HG03342 (cell line): Measurements from ENCODE around the gene OPN1LW.
"Not testable (repeated sequence)": the region's sequence is repeated elsewhere in the genome, so short reads cannot be mapped to it uniquely, and the experiment has no call there.

ENCODE experiments used
- ATAC-seq: cut with Tn5 transposase; IDR thresholded peaks from one replicate; pipeline ENCODE4 v1.9.1; 2021; ENCODE audit warnings: mild to moderate bottlenecking, moderate library complexity; ENCODE audit not compliant: unreplicated experiment

The OPN1LW gene

DNA sequence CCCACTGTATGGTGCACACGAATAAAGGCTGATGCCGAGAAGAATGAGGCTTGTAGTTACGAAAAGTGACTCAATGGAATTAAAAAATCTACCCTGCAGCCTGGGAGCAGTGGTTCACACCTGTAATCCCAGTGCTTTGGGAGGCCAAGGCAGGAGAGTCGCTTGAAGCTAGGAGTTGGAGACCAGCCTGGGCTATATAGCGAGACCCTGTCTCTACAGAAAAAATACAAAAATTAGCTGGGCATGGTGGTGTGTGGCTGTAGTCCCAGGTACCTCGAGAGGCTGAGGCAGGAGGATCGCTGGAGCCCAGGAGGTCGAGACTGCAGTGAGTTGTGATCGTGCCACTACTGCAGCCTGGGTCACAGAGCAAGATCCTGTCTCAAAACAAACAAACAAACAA lies 11.7 kb upstream of the OPN1LW start:
- no peak for ATAC-seq

DNA sequence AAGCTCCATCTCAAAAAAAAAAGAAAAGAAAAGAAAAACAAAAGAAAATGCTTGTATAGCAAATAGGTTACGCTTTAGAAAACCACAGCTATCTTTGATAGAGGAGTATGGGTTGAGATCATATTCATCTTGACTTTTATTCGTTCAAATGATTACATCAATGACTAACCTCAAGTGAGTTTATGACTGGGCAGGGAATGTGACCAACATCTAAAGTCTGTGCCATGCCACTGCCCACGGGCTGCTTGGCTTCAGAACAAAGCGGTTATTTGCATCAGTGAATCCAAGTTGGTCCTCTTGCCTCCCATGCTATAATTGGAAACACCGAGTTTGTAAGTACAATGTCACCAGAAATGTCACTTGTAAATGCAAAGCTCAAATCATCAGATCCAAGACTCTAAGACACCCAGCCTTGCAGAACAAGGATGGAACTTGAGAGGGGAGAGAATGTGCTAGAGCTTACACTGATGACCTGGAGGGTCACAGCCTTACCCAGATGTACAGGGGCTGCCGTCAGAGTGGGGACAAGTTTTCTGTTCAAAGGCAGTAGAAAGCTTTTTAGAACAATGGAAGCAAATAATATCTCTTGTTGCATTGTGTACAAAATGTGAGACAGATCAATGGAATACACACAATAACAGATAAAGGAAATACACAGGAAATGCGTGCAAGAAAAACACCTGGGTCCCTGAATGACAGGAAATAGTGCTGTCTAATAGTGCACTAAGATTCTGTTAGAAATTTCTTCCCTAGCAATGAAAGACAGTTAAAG lies 8.4 kb upstream of the OPN1LW start:
- no peak for ATAC-seq

DNA sequence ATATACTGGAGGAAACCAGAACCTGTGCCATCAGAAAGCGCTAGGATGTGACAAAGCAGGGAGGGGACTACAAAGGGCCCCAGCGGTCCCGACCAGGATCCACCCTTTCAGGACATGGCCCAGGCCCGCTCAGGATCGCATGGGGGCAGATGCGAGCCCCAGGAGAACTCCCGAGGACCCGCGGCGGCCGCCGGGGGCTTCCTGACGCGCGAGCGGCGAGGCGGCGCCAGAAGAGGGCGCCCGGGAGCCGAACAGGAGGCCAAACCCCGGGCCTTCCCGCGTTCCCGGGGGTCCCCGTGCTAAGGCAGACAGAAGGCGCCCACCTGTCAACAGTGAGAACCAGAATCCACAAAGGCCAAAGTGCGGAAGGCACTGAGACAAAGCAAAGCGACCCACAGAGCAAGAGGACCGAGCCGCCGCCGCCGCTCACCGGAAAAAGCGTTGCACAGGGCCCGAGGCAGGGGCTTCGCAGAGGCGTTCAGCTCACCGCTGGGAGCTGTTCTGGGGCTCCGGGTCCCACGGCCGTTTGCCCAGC lies 7.3 kb upstream of the OPN1LW start:
- peak; percentile 62 for ATAC-seq

DNA sequence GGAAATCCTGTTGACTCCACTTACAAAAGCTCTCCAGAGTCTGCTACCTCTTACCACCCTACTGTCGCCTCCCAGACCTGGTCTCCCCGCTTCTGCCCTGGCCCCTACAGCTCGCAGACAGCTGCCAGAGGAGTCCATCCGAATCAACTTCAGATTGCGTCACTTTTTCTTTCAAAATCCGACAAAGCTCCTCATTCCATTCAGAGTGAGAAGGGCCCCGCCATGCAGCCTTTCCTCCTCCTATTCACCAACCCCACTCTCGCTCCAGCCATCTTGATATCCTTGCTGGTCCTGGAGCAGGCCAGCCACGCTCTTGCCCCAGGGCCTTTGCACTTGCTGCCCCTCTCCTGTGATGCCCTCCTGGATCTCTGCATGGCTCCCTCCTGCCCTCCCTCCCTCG lies 5.2 kb upstream of the OPN1LW start:
- no peak for ATAC-seq

GRCh38 chrX:154140206-154140605 lies 3.8 kb upstream of the OPN1LW start:
- ATAC-seq = no peak

DNA sequence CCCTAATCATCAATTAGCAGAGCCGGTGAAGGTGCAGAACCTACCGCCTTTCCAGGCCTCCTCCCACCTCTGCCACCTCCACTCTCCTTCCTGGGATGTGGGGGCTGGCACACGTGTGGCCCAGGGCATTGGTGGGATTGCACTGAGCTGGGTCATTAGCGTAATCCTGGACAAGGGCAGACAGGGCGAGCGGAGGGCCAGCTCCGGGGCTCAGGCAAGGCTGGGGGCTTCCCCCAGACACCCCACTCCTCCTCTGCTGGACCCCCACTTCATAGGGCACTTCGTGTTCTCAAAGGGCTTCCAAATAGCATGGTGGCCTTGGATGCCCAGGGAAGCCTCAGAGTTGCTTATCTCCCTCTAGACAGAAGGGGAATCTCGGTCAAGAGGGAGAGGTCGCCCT lies 3.3 kb upstream of the OPN1LW start:
- no peak for ATAC-seq

DNA sequence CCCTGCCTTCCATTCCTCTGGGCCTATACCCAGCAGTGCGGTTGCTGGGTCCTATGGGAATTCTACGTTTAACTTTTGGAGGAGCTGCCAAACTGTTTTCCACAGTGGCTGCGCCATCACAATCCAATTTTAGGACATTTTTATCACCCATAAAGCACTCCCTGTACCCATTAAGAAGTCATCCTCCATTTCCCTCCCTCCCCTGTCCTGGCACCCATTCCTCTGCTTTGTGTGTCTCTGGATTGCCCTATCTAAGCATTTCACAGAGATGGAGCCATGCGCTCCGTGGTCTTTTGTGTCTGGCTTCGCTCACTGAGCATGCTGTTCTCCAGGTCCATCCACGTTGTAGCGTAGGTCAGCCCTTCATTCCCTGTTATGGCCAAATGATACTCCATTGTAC lies 1.7 kb upstream of the OPN1LW start:
- no peak for ATAC-seq

DNA sequence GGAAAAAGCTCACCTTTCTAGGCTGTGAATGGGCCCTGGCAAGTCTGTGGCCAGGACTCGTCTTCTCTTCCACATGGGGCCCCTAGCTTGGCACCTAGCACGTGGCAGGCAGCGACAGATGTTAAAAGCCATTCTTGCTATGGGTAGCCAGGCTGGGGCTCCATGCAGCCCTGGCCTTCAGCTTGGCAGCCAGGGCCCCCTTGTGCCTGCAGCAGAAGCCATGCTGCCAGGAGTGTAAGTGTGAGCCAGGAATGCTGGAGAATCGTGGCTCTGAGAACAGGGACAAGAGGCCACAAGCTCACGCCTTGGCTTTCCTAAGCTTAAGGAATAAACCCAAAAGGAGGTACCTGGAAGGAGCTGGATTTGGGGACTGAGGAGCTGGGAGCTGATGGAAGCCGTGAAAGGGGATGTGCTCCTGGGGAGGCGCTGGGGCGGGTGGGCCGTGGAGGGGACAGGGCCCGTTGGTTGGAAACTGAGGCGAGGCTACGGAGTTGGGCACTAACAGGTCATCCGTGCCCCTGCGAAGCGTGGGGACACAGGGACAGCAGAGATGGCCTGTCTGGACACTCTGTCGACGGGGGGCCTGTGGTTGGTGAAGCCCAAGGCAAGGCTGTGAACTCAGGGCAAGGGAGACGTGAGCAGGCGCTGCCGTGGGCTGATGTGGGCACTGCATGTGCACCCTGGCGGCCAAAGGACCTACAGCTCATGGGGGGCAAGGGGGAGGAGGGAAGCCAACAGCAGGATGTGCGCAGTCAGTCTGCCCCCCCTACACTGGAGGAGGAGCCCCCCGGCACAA lies 895 bp upstream of the OPN1LW start:
- ATAC-seq = no peak

DNA sequence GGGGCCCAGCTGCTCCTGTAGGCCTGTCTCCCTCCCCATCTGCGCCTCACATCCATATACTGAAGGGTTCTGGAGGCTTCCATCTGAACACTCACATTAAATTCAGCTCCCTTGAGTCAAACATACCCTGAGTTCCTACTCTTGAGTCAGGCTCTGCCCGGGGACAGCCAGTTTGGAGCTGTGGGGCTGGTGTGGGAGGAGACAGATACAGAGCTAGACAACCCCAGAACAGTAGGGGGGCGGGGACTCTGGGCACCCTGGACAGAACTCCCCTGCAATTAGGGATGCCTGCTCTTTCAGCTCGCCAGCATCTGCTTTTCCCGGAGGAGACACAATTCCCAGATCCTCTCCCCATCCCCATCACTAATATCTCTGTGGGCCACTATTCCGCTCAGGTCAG lies 7.0 kb downstream of the OPN1LW start:
- ATAC-seq = not testable (repeated sequence)

DNA sequence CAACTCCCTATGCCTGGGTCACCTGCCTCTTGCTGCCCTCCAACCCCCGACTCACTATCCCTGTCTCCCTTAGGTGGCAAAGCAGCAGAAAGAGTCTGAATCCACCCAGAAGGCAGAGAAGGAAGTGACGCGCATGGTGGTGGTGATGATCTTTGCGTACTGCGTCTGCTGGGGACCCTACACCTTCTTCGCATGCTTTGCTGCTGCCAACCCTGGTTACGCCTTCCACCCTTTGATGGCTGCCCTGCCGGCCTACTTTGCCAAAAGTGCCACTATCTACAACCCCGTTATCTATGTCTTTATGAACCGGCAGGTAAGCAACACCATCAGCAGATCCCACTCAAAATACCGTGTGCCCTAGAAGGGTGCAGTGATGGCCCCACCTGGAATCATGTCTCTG lies 12.2 kb downstream of the OPN1LW start:
- not testable (repeated sequence) for ATAC-seq

GRCh38 chrX:154157207-154157606 lies 13.2 kb downstream of the OPN1LW start:
- ATAC-seq = not testable (repeated sequence)

GRCh38 chrX:154159345-154159744 lies 15.3 kb downstream of the OPN1LW start:
- not testable (repeated sequence) for ATAC-seq

DNA sequence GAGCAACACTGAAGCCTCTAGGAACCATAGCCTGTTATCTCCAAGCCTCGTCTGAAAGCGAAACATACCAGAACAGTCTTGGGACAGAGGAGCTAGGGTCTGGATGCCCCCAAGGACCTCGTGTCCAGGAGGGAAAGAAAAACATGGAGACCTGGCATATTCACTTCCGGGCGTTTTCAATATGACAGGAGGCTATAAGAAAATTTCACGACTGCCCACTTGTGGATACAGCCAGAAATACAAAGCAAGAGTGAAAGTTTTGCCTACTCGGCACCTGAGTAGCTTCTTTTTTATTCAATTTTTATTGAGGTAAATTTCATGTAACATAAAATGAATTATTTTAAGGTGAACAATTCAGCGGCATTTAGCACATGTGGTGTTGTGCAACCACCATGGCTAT lies 20.9 kb downstream of the OPN1LW start:
- not testable (repeated sequence) for ATAC-seq

DNA sequence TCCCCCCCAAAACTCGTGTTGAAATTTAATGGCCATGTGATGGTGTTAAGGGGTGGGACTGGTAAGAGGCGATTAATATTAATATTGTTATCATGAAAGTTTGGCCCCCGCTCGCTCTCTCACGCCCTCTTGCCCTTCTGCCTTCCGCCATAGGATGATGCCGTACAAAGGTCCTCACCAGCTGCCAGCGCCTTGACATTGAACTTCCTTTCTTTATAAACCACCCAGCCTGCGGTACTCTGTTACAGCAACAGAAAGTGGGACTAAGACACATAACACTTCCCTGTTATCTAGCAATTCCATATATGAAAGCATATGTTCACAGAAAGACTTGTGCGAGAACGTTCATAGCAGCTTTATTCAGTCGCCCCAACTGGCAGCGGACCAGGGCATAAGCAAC lies 24.3 kb downstream of the OPN1LW start:
- ATAC-seq = not testable (repeated sequence)

DNA sequence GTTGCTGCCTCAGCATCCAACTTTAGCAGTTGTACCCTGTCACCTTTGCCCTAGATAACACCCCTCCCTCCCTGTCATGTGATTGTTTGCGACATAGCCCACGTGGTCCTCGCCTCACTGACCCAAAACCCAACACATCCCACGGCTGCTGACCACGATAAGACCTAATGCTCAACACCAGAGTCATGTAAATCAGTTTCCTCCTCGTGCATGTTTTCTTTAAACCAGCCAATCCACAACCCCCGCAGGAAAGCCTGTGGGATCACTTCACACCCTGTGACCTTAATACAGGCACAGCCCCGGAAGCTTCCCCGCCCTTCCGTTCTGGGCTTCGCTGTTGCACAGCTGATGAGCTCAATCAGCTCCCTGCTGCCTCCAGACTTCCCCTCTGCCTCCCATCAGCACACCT lies 28.5 kb downstream of the OPN1LW start:
- peak; percentile 57 for ATAC-seq

DNA sequence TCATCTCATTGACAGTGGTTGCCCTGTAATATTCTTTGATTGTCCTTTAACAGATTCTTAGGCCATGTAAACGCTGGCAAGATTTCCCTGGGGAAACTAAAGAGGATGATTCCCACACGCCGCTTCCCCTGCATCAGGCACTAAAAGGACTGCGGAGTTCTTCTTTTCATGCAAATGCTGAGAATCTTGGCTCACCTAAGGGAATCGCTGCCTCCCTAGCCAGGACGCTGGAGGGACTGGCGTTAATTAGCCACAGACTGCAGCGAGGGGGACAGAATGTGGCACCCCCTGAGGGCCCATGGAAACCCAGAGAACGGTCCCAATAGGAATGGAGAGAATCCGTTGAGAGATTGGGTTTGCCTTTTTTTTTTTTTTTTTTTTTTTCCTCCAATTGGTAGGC lies 30.3 kb downstream of the OPN1LW start:
- ATAC-seq = not testable (repeated sequence)

DNA sequence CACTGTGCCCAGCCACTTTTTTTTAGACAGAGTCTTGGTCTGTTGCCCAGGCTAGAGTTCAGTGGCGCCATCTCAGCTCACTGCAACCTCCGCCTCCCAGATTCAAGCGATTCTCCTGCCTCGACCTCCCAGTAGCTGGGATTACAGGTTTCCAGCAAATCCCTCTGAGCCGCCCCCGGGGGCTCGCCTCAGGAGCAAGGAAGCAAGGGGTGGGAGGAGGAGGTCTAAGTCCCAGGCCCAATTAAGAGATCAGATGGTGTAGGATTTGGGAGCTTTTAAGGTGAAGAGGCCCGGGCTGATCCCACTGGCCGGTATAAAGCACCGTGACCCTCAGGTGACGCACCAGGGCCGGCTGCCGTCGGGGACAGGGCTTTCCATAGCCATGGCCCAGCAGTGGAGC lies 38.3 kb downstream of the OPN1LW start, which contains the start of gene OPN1MW:
OPN1MW (plus strand) TSS at position 301 of the 400 bp plus-strand sequence; CDS start at position 383, 82 bp downstream.
- not testable (repeated sequence) for ATAC-seq

DNA sequence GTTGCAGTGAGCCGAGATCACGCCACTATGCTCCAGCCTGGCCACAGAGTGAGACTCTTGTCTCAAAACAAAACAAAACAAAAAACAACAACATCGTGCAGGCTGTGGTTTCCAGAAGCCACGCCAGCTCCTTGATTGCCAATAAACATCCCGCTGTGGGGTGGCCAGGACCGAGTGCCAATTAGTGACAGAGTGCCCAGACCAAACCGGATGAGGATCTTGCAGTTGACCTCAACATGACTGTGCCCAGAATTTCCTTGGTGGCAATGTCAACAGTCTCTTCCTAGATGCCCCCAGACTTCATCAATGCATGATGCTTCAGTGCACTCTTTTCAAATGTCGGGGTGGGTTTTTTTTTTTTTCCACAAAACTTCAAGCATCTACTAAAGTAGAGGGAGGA lies 39.8 kb downstream of the OPN1LW start:
- ATAC-seq = not testable (repeated sequence)

DNA sequence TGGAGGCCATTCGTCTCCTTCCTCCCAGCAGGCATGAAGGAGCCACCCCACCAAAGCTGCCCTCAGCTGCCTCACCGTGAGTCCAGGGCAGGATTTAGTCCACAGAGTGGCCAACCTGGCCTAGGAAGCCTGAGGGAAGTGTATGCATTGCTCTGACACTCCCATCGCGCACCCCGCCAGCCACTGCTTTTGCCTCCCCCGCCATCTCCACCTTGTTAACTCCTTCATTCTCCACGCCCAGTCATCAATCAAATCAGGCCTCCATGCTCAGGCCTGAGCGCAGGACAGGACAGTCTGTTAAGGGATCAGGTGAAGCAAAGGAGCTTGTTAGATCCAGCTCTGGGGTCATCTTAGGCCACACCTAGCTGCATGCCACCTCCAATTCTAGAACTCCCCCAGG lies 48.8 kb downstream of the OPN1LW start:
- ATAC-seq = not testable (repeated sequence)

GRCh38 chrX:154194316-154194715 lies 50.3 kb downstream of the OPN1LW start:
- ATAC-seq = not testable (repeated sequence)

GRCh38 chrX:154196466-154196865 lies 52.4 kb downstream of the OPN1LW start:
- ATAC-seq = not testable (repeated sequence)
